ENCODE results near the gene AP5S1. TPM values are rescaled to one million over a fixed set of nuclear protein-coding genes. Genes with fewer than 3 reads are reported as not detected.
A peak's percentile ranks its signal among the peaks of the same experiment; 100 is the strongest.

Gene AP5S1
- total and polyA plus RNA-seq, 2 of the 13 experiments (the other 11 are each of a cell fraction or from before 2014, with no cell fraction given), result 7.9 to 23.2 TPM

DNA sequence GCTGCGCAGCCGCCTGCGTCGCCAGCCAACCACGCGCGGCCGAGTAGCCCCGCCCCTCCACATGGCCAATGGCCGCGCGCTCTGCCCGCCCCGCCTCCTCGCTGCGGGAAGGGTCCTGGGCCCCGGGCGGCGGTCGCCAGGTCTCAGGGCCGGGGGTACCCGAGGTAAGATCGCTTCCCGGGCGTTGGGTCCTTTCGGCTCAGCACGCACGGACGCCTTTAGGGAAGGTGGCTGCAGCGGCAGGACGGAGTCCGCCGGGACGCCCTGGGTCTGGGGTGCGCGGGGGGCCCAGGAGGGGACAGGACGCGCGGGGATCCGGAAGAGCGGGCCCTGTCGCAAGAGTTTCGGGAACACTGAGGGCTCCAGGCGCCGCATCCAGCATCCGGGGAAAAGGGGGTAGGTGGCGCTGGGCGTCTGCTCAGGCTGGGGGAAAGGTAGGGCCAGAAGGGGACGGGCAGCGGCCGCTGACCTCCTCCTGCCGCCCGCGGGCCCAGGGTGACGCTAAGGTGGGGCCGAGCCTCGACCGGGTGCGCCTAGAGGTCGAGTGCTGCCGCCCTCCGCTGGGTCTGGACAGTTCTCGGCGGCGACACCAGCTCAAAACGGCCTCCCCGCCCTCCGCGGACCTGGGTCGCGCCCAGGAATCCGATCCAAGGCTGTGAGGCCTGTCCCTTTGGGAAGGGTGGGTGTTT is 26.5 kb downstream of the AP5S1 start, which contains the start of gene MAVS (continued):
- TF ChIP-seq, protein P1, sequence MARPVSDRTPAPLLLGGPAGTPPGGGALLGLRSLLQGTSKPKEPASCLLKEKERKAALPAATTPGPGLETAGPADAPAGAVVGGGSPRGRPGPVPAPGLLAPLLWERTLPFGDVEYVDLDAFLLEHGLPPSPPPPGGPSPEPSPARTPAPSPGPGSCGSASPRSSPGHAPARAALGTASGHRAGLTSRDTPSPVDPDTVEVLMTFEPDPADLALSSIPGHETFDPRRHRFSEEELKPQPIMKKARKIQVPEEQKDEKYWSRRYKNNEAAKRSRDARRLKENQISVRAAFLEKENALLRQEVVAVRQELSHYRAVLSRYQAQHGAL (CRISPR knock-in tag; IDR thresholded peaks at IDR 0.05; ENCODE audit: not compliant biosample characterization), result peak; percentile 71
- peak; percentile 26; the same call in 1 of the 2 replicates for TF ChIP-seq FOSL2 (CRISPR knock-in tag; IDR thresholded peaks at IDR 0.05)
- TF ChIP-seq, protein P2, sequence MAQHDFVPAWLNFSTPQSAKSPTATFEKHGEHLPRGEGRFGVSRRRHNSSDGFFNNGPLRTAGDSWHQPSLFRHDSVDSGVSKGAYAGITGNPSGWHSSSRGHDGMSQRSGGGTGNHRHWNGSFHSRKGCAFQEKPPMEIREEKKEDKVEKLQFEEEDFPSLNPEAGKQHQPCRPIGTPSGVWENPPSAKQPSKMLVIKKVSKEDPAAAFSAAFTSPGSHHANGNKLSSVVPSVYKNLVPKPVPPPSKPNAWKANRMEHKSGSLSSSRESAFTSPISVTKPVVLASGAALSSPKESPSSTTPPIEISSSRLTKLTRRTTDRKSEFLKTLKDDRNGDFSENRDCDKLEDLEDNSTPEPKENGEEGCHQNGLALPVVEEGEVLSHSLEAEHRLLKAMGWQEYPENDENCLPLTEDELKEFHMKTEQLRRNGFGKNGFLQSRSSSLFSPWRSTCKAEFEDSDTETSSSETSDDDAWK (CRISPR knock-in tag; IDR thresholded peaks at IDR 0.05), result no peak
- peak; percentile 89 for TF ChIP-seq KMT2A (CRISPR knock-in tag; IDR thresholded peaks at IDR 0.05)
- TF ChIP-seq, protein P3, sequence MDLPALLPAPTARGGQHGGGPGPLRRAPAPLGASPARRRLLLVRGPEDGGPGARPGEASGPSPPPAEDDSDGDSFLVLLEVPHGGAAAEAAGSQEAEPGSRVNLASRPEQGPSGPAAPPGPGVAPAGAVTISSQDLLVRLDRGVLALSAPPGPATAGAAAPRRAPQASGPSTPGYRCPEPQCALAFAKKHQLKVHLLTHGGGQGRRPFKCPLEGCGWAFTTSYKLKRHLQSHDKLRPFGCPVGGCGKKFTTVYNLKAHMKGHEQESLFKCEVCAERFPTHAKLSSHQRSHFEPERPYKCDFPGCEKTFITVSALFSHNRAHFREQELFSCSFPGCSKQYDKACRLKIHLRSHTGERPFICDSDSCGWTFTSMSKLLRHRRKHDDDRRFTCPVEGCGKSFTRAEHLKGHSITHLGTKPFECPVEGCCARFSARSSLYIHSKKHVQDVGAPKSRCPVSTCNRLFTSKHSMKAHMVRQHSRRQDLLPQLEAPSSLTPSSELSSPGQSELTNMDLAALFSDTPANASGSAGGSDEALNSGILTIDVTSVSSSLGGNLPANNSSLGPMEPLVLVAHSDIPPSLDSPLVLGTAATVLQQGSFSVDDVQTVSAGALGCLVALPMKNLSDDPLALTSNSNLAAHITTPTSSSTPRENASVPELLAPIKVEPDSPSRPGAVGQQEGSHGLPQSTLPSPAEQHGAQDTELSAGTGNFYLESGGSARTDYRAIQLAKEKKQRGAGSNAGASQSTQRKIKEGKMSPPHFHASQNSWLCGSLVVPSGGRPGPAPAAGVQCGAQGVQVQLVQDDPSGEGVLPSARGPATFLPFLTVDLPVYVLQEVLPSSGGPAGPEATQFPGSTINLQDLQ (CRISPR knock-in tag; IDR thresholded peaks at IDR 0.05), result peak; percentile 51; the same call in 1 of the 2 replicates
- TF ChIP-seq, protein P4, sequence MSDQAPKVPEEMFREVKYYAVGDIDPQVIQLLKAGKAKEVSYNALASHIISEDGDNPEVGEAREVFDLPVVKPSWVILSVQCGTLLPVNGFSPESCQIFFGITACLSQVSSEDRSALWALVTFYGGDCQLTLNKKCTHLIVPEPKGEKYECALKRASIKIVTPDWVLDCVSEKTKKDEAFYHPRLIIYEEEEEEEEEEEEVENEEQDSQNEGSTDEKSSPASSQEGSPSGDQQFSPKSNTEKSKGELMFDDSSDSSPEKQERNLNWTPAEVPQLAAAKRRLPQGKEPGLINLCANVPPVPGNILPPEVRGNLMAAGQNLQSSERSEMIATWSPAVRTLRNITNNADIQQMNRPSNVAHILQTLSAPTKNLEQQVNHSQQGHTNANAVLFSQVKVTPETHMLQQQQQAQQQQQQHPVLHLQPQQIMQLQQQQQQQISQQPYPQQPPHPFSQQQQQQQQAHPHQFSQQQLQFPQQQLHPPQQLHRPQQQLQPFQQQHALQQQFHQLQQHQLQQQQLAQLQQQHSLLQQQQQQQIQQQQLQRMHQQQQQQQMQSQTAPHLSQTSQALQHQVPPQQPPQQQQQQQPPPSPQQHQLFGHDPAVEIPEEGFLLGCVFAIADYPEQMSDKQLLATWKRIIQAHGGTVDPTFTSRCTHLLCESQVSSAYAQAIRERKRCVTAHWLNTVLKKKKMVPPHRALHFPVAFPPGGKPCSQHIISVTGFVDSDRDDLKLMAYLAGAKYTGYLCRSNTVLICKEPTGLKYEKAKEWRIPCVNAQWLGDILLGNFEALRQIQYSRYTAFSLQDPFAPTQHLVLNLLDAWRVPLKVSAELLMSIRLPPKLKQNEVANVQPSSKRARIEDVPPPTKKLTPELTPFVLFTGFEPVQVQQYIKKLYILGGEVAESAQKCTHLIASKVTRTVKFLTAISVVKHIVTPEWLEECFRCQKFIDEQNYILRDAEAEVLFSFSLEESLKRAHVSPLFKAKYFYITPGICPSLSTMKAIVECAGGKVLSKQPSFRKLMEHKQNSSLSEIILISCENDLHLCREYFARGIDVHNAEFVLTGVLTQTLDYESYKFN (CRISPR knock-in tag; conservative IDR thresholded peaks at IDR 0.05), result peak; percentile 57
- no peak; the same call in 1 of the 2 replicates for TF ChIP-seq ZMYM3 (CRISPR knock-in tag; IDR thresholded peaks at IDR 0.05)
- peak; percentile 39 for TF ChIP-seq SMAD3 (CRISPR knock-in tag; IDR thresholded peaks at IDR 0.05)
- TF ChIP-seq, protein P5, sequence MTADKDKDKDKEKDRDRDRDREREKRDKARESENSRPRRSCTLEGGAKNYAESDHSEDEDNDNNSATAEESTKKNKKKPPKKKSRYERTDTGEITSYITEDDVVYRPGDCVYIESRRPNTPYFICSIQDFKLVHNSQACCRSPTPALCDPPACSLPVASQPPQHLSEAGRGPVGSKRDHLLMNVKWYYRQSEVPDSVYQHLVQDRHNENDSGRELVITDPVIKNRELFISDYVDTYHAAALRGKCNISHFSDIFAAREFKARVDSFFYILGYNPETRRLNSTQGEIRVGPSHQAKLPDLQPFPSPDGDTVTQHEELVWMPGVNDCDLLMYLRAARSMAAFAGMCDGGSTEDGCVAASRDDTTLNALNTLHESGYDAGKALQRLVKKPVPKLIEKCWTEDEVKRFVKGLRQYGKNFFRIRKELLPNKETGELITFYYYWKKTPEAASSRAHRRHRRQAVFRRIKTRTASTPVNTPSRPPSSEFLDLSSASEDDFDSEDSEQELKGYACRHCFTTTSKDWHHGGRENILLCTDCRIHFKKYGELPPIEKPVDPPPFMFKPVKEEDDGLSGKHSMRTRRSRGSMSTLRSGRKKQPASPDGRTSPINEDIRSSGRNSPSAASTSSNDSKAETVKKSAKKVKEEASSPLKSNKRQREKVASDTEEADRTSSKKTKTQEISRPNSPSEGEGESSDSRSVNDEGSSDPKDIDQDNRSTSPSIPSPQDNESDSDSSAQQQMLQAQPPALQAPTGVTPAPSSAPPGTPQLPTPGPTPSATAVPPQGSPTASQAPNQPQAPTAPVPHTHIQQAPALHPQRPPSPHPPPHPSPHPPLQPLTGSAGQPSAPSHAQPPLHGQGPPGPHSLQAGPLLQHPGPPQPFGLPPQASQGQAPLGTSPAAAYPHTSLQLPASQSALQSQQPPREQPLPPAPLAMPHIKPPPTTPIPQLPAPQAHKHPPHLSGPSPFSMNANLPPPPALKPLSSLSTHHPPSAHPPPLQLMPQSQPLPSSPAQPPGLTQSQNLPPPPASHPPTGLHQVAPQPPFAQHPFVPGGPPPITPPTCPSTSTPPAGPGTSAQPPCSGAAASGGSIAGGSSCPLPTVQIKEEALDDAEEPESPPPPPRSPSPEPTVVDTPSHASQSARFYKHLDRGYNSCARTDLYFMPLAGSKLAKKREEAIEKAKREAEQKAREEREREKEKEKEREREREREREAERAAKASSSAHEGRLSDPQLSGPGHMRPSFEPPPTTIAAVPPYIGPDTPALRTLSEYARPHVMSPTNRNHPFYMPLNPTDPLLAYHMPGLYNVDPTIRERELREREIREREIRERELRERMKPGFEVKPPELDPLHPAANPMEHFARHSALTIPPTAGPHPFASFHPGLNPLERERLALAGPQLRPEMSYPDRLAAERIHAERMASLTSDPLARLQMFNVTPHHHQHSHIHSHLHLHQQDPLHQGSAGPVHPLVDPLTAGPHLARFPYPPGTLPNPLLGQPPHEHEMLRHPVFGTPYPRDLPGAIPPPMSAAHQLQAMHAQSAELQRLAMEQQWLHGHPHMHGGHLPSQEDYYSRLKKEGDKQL (CRISPR knock-in tag; IDR thresholded peaks at IDR 0.05; ENCODE audit: low read depth), result no peak; the same call in 1 of the 2 replicates
- peak; percentile 82; the same call in 1 of the 2 replicates for TF ChIP-seq ZNF17 (CRISPR knock-in tag; IDR thresholded peaks at IDR 0.05)
- peak; percentile 76 for TF ChIP-seq GZF1 (CRISPR knock-in tag; IDR thresholded peaks at IDR 0.05)
- no peak for TF ChIP-seq IKZF1 (IDR thresholded peaks at IDR 0.05)
- peak; percentile 64; the same call in 1 of the 2 replicates for TF ChIP-seq ZBTB8A (CRISPR knock-in tag; IDR thresholded peaks at IDR 0.05; ENCODE audit: borderline replicate concordance, low read depth)

All from HepG2 (cell line).